Psoas muscle (tissue), 8 donors: ENCODE results near the gene FHAD1. TPM values are rescaled to one million over a fixed set of nuclear protein-coding genes. Genes with fewer than 3 reads are reported as not detected.

Source experiments
- ATAC-seq, 4 donors: fragments of 200-7000 bp; cut with Tn5 transposase; one replicate each; pipeline ENCODE4 v1.9.1; 2020; ENCODE audit warnings: moderate library complexity in 3 of 4, mild to moderate bottlenecking in 2 of 4
- DNase-seq, 2 donors: peaks; one replicate each; pipeline ENCODE4 v3.0.0-alpha.2; 2020
- H3K27ac ChIP-seq: fragments of 200-600 bp; one replicate; pipeline ENCODE4 v1.8.0; 2022
- H3K27me3 ChIP-seq, 3 donors: fragments of 200-600 bp in 1 of 3; one replicate each; pipeline versions ENCODE4 v1.6.1 to v1.8.0; 2013 to 2022; ENCODE audit warnings: low read length in 2 of 3, mild to moderate bottlenecking in 2 of 3, moderate library complexity in 1 of 3; ENCODE audit not compliant: insufficient read depth in 3 of 3
- H3K36me3 ChIP-seq, 2 donors: fragments of 200-600 bp in 1 of 2; one replicate each; pipeline versions ENCODE4 v1.6.1 to v1.8.0; 2013 to 2022; ENCODE audit warnings: low read depth in 1 of 2, mild to moderate bottlenecking in 1 of 2, moderate library complexity in 1 of 2; ENCODE audit not compliant: insufficient read depth in 1 of 2
- H3K4me1 ChIP-seq: fragments of 200-600 bp; one replicate; pipeline ENCODE4 v1.8.0; 2022
- H3K4me3 ChIP-seq: fragments of 200-600 bp; one replicate; pipeline ENCODE4 v1.8.0; 2022; ENCODE audit warnings: mild to moderate bottlenecking
- H3K9me3 ChIP-seq: fragments of 200-600 bp; one replicate; pipeline ENCODE4 v1.8.0; 2022
- WGBS, 3 donors: extraction: QIAGEN DNeasy Blood & Tissue Kit; methylation state at CpG; one replicate each; pipeline versions ENCODE4 v1.1.6 to v1.1.7; 2013; 5-methylcytosine and 5-hydroxymethylcytosine counted together
- intact Hi-C, 2 donors: fragments of 100-400 bp; cut with DNase I; formaldehyde crosslinking; loops; one replicate each; pipeline versions ENCODE4 v1.11.0 to v1.14.2; 2022
- polyA plus RNA-seq, 3 donors: library from polyadenylated mRNA; stranded (reverse); fragments of 200-250 nt; gene quantifications; one replicate each; pipeline ENCODE4 v1.2.3, GENCODE V29; 2013
- total RNA-seq, 4 donors: library from RNA; stranded (reverse); fragmentation: NEBNext Ultra II Directional in 2 of 4; extraction: Animal tissue kit (Norgen Biotek cat#: 25700) in 2 of 4; gene quantifications; one replicate each; pipeline versions ENCODE4 v1.2.1 to v1.2.4, GENCODE V29; 2021 to 2023
- TF ChIP-seq, protein P1 (sequence below): fragments of 200-600 bp; IDR thresholded peaks from one replicate; pipeline ENCODE4 v1.8.0; 2022; ENCODE audit warnings: antibody characterized with exemption
- donor health status: healthy with polysubstance abuse.
- donor health status: DM: no; HTN: no; CAD: no; lungs with moderate emphysema.
- donor health status: Bipolar disorder and iron deficiency.
- donor health status: healthy.
- donor health status: DM: yes; HTN: yes; CAD: no.
- donor health status: DM: no; HTN: no; CAD: no.
- donor health status: DM: no; HTN: no; CAD: no.
- donor health status: DM: yes; HTN: yes; CAD: no.

FHAD1 gene
- total and polyA plus RNA-seq, 7 donors, result 0.03 to 0.24 (median 0.06) TPM; not detected in 4

DNA sequence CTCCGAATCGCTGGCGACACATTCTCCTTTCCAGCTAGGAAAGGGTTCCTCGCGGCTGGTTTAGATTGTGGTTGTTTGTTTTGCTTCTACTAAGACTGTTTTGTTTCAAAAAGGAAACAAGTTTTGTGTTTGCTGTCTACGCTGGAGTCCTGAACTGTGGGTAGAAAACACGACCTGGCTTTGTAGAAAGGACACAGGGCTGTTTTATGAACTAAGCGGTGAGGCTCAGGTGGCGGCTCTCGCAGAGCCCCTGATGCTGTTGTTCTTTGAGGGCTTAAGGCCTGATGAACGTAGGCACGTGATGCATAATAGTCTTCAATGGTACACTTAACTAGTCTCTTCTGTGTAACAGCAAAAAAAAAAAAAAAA lies 27.0 kb upstream of the FHAD1 start:
- H3K27ac ChIP-seq, result no peak overlapping the region
- H3K4me3 ChIP-seq, result no peak overlapping the region
- TF ChIP-seq, protein P1, sequence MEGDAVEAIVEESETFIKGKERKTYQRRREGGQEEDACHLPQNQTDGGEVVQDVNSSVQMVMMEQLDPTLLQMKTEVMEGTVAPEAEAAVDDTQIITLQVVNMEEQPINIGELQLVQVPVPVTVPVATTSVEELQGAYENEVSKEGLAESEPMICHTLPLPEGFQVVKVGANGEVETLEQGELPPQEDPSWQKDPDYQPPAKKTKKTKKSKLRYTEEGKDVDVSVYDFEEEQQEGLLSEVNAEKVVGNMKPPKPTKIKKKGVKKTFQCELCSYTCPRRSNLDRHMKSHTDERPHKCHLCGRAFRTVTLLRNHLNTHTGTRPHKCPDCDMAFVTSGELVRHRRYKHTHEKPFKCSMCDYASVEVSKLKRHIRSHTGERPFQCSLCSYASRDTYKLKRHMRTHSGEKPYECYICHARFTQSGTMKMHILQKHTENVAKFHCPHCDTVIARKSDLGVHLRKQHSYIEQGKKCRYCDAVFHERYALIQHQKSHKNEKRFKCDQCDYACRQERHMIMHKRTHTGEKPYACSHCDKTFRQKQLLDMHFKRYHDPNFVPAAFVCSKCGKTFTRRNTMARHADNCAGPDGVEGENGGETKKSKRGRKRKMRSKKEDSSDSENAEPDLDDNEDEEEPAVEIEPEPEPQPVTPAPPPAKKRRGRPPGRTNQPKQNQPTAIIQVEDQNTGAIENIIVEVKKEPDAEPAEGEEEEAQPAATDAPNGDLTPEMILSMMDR, result no peak
- H3K4me1 ChIP-seq, result no peaks in the 10 kb centered on the region
- WGBS, 3 donors, result 86 to 93% (median 93%) methylated on average over 12 of the region's 12 CpGs
- intact Hi-C loops, result no loop called here
- H3K36me3 ChIP-seq, result no peaks in the 10 kb centered on the region
- ATAC-seq (no peak), DNase-seq (no peak)
- H3K27me3 ChIP-seq, result peaks cover 0 to 4% (median 0%) of the 10 kb centered on the region in 3 donors
- H3K9me3 ChIP-seq, result no peaks in the 10 kb centered on the region

DNA sequence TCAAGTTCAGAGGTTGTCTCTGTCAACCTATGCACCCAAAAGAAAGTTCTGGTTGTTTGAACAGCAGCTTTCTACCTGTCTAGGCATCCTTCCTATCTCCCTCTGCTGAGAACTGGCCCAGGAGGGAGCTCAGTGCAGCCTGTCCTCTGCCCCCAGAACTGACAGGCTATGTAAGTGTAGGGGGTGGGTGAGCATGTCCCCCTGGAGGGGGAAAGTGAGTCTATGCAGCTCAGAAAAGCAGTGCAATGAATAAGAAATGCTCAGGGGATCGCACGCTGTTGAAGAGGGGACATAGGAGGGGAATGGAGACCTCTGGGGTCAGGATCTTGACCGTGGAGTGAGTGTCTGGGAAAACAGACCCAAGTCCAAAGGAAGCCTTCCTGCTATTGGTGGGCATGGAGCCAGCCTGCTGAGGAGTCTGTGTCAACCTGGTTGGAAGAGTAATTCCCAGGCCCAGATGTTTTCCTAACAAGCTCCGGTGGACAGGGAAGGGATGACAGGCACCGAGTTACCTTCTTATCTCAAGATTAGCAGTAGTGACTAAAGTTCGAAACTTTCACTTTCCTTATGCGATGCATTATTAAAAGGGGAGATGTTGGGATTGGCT lies 26.1 kb upstream of the FHAD1 start:
- TF ChIP-seq, protein P1, result no peak
- no peak overlapping the region for H3K27ac ChIP-seq
- 73 to 80% (median 79%) methylated on average over 7 of the region's 7 CpGs for WGBS, 3 donors

DNA sequence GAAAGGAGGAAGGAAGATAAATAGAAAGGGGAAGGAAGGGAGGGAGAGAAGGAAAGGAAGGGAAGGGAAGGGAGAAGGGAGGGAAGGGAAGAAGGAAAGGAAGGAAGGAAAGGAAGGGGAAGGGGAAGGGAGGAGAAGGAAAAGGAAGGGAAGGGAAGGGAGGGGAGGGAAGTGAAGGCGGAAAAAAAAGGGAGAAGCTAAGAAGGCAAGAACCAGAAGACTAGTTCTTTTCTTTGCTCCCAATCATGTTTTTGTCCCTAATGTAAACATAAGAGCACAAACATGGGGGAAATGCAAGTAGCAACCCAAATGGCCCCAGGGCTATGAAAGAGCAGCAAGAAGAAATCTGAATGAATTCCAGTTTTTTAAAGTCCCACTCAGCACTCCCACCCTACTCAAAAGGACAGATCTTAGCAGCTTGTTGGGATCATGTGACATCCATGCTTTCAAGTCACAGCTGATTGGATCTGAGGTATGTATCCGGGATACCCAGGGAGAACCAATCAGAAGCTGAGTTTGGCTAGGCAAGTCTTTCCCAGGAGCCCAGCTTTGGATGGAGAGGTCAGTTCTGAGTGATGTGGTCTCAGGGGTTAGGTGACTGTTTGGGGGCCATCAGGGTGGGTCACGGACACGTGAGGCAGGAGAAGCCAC lies 24.2 kb upstream of the FHAD1 start:
- TF ChIP-seq, protein P1, result no peak
- Histone ChIP-seq H3K4me1 (no peaks in the 10 kb centered on the region), H3K9me3 (no peaks in the 10 kb centered on the region), H3K36me3 (no peaks in the 10 kb centered on the region), H3K4me3 (no peak overlapping the region), H3K27ac (no peak overlapping the region), H3K27me3 (no peaks in the 10 kb centered on the region)
- 87 to 91% (median 90%) methylated on average over 4 of the region's 4 CpGs for WGBS, 3 donors
- DNase-seq, result no peak
- intact Hi-C loops, result no loop called here
- ATAC-seq, result no peak

More for the DNA sequence above, 26.1 kb upstream of the FHAD1 start:
- DNase-seq, result no peak
- H3K36me3 ChIP-seq, result no peaks in the 10 kb centered on the region
- H3K4me1 ChIP-seq, result no peaks in the 10 kb centered on the region
- H3K9me3 ChIP-seq, result no peaks in the 10 kb centered on the region
- intact Hi-C loops, result no loop called here
- no peak for ATAC-seq
- H3K4me3 ChIP-seq, result no peak overlapping the region
- H3K27me3 ChIP-seq, result peaks cover 0 to 4% (median 0%) of the 10 kb centered on the region in 3 donors

DNA sequence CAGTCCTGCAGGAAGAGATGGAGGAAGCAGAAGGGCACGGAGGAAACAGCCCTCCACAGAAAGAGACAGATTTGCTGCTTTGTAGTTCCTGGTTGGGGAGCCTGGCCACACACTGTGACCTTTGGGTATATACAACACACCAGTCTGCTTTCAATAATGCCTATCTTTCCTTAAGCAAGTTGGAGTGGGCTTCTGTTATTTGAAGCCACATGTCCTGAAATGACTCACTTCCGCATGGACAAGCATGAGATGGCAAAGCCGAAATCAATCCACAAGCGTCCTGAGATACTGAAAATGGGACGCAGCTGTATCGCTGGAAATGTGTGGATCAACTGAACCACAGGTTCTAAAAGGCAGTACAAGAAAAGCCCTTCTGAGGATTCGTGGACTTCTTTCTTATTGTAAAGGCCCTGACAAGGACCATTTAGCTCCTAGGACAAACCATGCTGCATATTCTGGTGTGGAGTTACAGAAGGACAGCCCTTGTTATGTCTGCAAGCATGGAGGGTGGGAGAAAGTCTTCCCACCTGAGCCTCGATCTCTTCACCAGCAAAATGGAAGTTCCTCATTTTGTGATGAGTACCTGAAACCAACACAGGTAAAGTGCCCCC lies 22.7 kb upstream of the FHAD1 start:
- no peak for DNase-seq
- Histone ChIP-seq H3K4me3 (no peak overlapping the region), H3K27me3 (no peaks in the 10 kb centered on the region), H3K27ac (no peak overlapping the region), H3K36me3 (no peaks in the 10 kb centered on the region), H3K9me3 (no peaks in the 10 kb centered on the region), H3K4me1 (no peaks in the 10 kb centered on the region)
- 88 to 92% (median 91%) methylated on average over 8 of the region's 8 CpGs for WGBS, 3 donors
- TF ChIP-seq, protein P1, result no peak
- peak in 1 of 4 donors; percentile 25 for ATAC-seq
- intact Hi-C loops, result no loop called here
